Caco-2 (cell line): ENCODE results near the gene PMPCA. TPM values are rescaled to one million over a fixed set of nuclear protein-coding genes. Genes with fewer than 3 reads are reported as not detected.

Experiments used
- BruUV-seq: library from RNA; stranded (reverse); fragments of 400-500 nt; replicated peaks from 2 replicates; lab custom pipeline; 2021; lab: Mats Ljungman, UMichigan
- CTCF ChIA-PET: fragments of 300-600 bp; sonication (Branson Sonifier 250); formaldehyde crosslinking; loops from one replicate; lab custom pipeline; 2022; ENCODE audit warnings: antibody characterized with exemption; lab: Charles Lee
- POLR2A ChIA-PET: fragments of 300-600 bp; sonication (Branson Sonifier 250); formaldehyde crosslinking; loops from one replicate; lab custom pipeline; 2022; ENCODE audit warnings: antibody characterized with exemption; lab: Charles Lee
- DNase-seq, 2 experiments: peaks; one replicate each; pipeline versions ENCODE4 v3.0.0 to v3.0.0-alpha.2; 2020 to 2022
- H3K27me3 ChIP-seq: replicated peaks from 2 replicates; pipeline ENCODE4 v1.6.0; 2011; ENCODE audit warnings: low read length; ENCODE audit not compliant: control insufficient read depth, insufficient read depth
- H3K36me3 ChIP-seq: 2 replicates; pipeline ENCODE4 v1.5.1; 2011; ENCODE audit warnings: low read length; ENCODE audit not compliant: control insufficient read depth, insufficient read depth
- H3K4me1 ChIP-seq: fragments of 250-450 bp; sonication (Bioruptor Pico); 2 replicates; pipeline ENCODE4 v1.5.1; 2020; ENCODE audit warnings: mild to moderate bottlenecking
- H3K4me3 ChIP-seq: 2 replicates; pipeline ENCODE4 v1.5.1; 2011; ENCODE audit warnings: low read depth, mild to moderate bottlenecking, control low read depth, low read length
- H3K9me3 ChIP-seq: fragments of 250-450 bp; sonication (Bioruptor Pico); 2 replicates; pipeline ENCODE4 v1.5.1; 2020; ENCODE audit warnings: mild to moderate bottlenecking, moderate library complexity
- H3K27ac Mint-ChIP-seq: one replicate; pipeline ENCODE4 v1.8.0; 2022; ENCODE audit warnings: mixed read lengths; ENCODE audit not compliant: unreplicated experiment
- H3K27me3 Mint-ChIP-seq: one replicate; pipeline ENCODE4 v1.8.0; 2022; ENCODE audit warnings: mixed read lengths; ENCODE audit not compliant: insufficient read depth, unreplicated experiment
- H3K36me3 Mint-ChIP-seq: one replicate; pipeline ENCODE4 v1.8.0; 2022; ENCODE audit warnings: mild to moderate bottlenecking, mixed read lengths; ENCODE audit not compliant: insufficient read depth, unreplicated experiment
- H3K4me1 Mint-ChIP-seq: one replicate; pipeline ENCODE4 v1.8.0; 2022; ENCODE audit warnings: low read depth, mixed read lengths; ENCODE audit not compliant: unreplicated experiment
- H3K4me3 Mint-ChIP-seq: one replicate; pipeline ENCODE4 v1.8.0; 2022; ENCODE audit warnings: mild to moderate bottlenecking, moderate library complexity, mixed read lengths; ENCODE audit not compliant: unreplicated experiment
- H3K9me3 Mint-ChIP-seq: one replicate; pipeline ENCODE4 v1.8.0; 2022; ENCODE audit warnings: mixed read lengths; ENCODE audit not compliant: unreplicated experiment
- intact Hi-C: fragments of 100-400 bp; cut with micrococcal nuclease; formaldehyde crosslinking; loops from one replicate; pipeline ENCODE4 v1.10.0; 2022; ENCODE audit not compliant: unreplicated experiment
- total RNA-seq: library from RNA; stranded (reverse); gene quantifications from 2 replicates; pipeline ENCODE4 v1.2.3, GENCODE V29; 2022
- TF ChIP-seq, protein P1 (sequence below), 2 experiments: fragments of 200-600 bp in 1 of 2; IDR thresholded peaks; 1 replicate in 1 of 2; 2 replicates in 1 of 2; pipeline versions ENCODE4 v1.5.1 to v1.8.0; 2011 to 2022; ENCODE audit warnings: antibody characterized with exemption in 1 of 2, control low read depth in 1 of 2, inconsistent platforms in 1 of 2, low read depth in 1 of 2, low read length in 1 of 2, mild to moderate bottlenecking in 1 of 2, moderate library complexity in 1 of 2; ENCODE audit not compliant: insufficient read depth in 1 of 2, severe bottlenecking in 1 of 2, unreplicated experiment in 1 of 2

PMPCA gene
- total RNA-seq, 1 experiment from 2014 or later = 91.5 TPM

- Mint-ChIP-seq H3K4me3 (no peak overlapping the region), H3K27ac (peak overlapping the region; percentile 80), H3K36me3 (peaks cover 39% of the 10 kb centered on the region), H3K4me1 (no peaks in the 10 kb centered on the region), H3K9me3 (no peaks in the 10 kb centered on the region), H3K27me3 (no peaks in the 10 kb centered on the region)
- CTCF ChIA-PET = interaction anchor here (1.8 kb wide), 1 partner anchor 20 kb away, joined by 12 read pairs; no protein-coding TSS in a partner anchor
- no TSS peak for BruUV-seq
- H3K4me3 ChIP-seq = no peak overlapping the region
- no peaks in the 10 kb centered on the region for H3K9me3 ChIP-seq
- H3K36me3 ChIP-seq = no peaks in the 10 kb centered on the region
- TF ChIP-seq, protein P1, sequence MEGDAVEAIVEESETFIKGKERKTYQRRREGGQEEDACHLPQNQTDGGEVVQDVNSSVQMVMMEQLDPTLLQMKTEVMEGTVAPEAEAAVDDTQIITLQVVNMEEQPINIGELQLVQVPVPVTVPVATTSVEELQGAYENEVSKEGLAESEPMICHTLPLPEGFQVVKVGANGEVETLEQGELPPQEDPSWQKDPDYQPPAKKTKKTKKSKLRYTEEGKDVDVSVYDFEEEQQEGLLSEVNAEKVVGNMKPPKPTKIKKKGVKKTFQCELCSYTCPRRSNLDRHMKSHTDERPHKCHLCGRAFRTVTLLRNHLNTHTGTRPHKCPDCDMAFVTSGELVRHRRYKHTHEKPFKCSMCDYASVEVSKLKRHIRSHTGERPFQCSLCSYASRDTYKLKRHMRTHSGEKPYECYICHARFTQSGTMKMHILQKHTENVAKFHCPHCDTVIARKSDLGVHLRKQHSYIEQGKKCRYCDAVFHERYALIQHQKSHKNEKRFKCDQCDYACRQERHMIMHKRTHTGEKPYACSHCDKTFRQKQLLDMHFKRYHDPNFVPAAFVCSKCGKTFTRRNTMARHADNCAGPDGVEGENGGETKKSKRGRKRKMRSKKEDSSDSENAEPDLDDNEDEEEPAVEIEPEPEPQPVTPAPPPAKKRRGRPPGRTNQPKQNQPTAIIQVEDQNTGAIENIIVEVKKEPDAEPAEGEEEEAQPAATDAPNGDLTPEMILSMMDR (IDR thresholded peaks at IDR 0.05; ENCODE audit: insufficient read depth in 1 of 2, low read depth in 1 of 2, low read length in 1 of 2, severe bottlenecking in 1 of 2, unreplicated experiment in 1 of 2) = no peak
- peaks cover 7% of the 10 kb centered on the region for H3K4me1 ChIP-seq
- intact Hi-C loops = no loop called here
- H3K27me3 ChIP-seq = no peaks in the 10 kb centered on the region
- POLR2A ChIA-PET = no interaction called here
- no peak for DNase-seq
Observed at GRCh38 chr9:136365775-136366222, 44.7 kb upstream of the PMPCA start.

GRCh38 chr9:136366826-136367225 is 43.6 kb upstream of the PMPCA start:
- TF ChIP-seq, protein P1 (IDR thresholded peaks at IDR 0.05; ENCODE audit: insufficient read depth in 1 of 2, low read depth in 1 of 2, low read length in 1 of 2, severe bottlenecking in 1 of 2, unreplicated experiment in 1 of 2) = no peak
- intact Hi-C loops = no loop called here

DNA sequence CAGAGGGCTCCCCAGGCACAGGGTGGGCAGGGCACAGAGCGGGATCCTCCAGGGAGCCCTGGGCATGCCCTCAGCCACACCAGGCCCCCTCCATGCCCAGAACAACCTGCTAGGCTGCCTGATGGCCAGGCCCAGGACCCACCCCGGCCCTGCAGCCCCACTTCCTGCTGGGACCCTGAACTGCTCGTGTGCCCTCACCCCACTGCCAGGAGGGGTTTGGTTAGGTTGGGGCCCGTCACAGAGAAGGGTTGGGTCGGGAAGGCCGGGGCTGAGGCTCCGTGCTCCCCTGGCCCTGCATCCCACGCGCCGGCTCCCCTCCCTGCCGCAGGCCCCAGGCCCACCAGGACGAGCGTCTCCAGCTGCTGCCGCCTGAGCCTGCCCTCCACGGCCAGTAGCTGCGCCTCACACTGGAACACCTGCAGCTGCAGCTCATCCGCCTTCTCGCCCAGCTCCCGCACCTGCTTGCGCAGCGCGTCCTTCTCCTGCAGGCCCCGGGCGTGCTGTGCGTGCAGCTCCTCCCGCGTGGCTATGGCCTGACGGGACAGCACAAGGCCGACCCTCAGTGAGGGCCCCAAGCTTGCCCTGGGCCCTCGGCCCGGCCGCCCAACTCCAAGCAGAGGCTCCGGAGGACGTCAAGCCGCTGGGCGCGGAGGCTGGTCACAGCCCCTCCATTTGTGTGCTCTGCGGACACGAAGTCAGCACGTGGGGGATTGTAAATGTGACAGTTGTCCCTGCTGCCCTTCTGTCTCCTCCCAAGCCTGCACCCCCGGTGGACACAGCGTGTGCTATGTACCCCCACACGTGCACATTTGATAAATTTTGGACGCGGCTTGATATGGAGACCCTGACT is 42.9 kb upstream of the PMPCA start:
- no TSS peak for BruUV-seq
- peaks cover 13% of the 10 kb centered on the region for H3K4me1 ChIP-seq
- H3K4me3 ChIP-seq = no peak overlapping the region
- TF ChIP-seq, protein P1 (IDR thresholded peaks at IDR 0.05; ENCODE audit: insufficient read depth in 1 of 2, low read depth in 1 of 2, low read length in 1 of 2, severe bottlenecking in 1 of 2, unreplicated experiment in 1 of 2) = no peak
- no peaks in the 10 kb centered on the region for H3K27me3 Mint-ChIP-seq
- intact Hi-C loops = no loop called here
- H3K4me1 Mint-ChIP-seq = peaks cover under 1% of the 10 kb centered on the region
- no peaks in the 10 kb centered on the region for H3K9me3 ChIP-seq
- POLR2A ChIA-PET = no interaction called here
- no peak overlapping the region for H3K4me3 Mint-ChIP-seq
- H3K9me3 Mint-ChIP-seq = no peaks in the 10 kb centered on the region
- no peaks in the 10 kb centered on the region for H3K36me3 ChIP-seq
- H3K27ac Mint-ChIP-seq = no peak overlapping the region
- no peak for DNase-seq
- H3K27me3 ChIP-seq = no peaks in the 10 kb centered on the region
- CTCF ChIA-PET = interaction anchor here (1.8 kb wide), 1 partner anchor 22 kb away, joined by 12 read pairs; no protein-coding TSS in a partner anchor
- H3K36me3 Mint-ChIP-seq = peaks cover 34% of the 10 kb centered on the region

More at GRCh38 chr9:136366826-136367225, 43.6 kb upstream of the PMPCA start:
- Mint-ChIP-seq H3K9me3 (no peaks in the 10 kb centered on the region), H3K36me3 (peaks cover 39% of the 10 kb centered on the region), H3K27ac (no peak overlapping the region), H3K27me3 (no peaks in the 10 kb centered on the region), H3K4me3 (no peak overlapping the region), H3K4me1 (no peaks in the 10 kb centered on the region)
- ChIA-PET CTCF (interaction anchor here (1.8 kb wide), 1 partner anchor 21 kb away, joined by 12 read pairs; no protein-coding TSS in a partner anchor), POLR2A (no interaction called here)
- Histone ChIP-seq H3K9me3 (no peaks in the 10 kb centered on the region), H3K4me3 (no peak overlapping the region), H3K4me1 (peaks cover 7% of the 10 kb centered on the region), H3K36me3 (no peaks in the 10 kb centered on the region), H3K27me3 (no peaks in the 10 kb centered on the region)
- BruUV-seq = no TSS peak
- DNase-seq = no peak
